Hippocampal formation (tissue), 2 donors: ENCODE data around the gene MYOT.

ENCODE experiments used
- DNase-seq, 2 donors: peaks; one replicate each; lab custom pipeline; 2025; lab: John Stamatoyannopoulos, UW

MYOT gene

DNA sequence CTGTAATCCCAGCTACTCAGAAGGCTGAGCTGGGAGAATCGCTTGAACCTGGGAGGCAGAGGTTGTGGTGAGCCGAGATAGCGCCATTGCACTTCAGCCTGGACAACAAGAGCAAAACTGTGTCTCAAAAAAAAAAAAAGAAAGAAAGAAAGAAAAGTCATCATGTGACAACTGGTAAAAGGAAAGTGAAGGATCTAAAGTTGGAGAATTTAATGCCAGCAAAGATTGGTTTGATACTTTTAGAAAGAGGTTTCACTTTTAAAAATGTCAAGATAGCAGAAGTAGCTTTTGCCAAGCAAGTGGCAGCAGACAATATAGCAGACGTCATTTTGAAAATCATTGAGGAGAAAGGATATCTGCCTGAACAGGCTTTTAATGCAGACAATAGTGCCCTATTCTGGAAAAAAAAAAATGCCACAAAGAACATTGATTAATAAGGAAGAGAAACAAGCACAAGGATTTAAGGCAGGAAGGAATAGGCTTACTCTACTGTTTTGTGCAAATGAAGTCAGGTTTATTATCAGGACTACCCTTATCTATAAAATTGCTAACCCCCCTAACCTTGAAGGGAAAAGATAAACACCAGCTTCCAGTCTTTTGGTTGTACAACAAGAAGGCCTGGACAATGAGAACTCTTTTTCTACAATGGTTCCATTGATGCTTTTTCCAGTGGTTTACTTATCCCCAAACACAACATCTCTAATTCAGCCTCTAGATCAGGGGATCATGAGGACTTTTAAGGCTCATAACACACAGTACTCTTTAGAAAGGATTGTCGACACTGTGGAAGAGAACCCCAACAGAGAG is 33.6 kb downstream of the MYOT start:
- peak in 1 of 2 donors; percentile 72 for DNase-seq

DNA sequence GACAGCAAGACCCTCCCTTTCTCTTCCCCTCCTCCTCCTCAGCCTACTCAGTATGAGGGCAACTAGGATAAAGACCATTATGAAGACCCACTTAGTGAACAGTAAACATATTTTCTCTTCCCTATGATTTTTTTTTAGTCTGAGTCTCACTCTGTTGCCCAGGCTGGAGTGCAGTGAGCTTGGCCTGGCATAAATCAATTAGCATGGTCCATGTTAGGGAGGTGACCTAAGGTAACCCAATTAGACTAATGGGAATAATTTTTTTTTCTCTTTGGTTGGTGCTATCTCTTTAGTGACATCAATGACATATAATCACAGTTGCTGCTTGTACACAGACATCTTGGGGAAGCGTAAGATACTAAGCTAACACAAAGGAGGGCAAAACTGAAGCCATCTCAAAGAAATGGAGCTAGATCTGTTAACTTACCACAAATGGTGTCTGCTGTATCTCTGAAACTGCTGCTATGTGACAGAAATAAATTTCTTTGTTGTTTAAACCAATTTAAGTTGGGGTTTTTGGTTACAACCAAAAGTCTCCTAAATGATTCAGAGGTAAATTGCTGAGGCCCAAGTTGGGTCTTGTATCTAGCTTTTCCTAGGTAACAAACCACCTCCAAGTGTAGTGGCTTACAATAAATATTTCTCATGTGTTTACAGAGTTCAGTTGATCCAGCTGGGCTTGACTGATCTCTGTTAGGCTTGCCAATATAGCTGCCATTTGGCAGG is 34.9 kb downstream of the MYOT start:
- no peak for DNase-seq

GRCh38 chr5:137914758-137915157 is 47.1 kb downstream of the MYOT start:
- no peak for DNase-seq

- no peak for DNase-seq
Measured at GRCh38 chr5:137916923-137917322, 49.3 kb downstream of the MYOT start.

GRCh38 chr5:137921931-137922330 is 54.3 kb downstream of the MYOT start:
- DNase-seq = no peak

GRCh38 chr5:137923856-137924255 is 56.2 kb downstream of the MYOT start:
- peak in 1 of 2 donors; percentile 64 for DNase-seq

DNA sequence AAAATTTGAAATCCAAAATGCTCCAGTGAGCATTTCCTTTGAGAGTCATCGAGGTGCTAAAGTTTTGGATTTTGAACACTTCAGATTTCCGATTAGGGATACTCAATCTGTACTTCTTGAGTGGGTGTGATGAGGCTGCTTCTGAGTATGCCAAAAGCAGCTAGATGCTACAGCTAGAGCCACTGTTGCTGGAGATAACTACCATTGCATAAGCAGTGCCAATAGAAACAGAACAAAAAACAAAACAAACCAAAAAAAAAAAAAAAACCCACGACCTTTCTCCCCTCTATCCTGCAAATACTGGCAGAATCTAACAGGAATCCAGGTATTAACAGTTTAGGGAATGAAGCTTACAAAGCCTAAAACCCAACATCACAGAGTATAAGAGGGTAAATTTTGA is 65.1 kb downstream of the MYOT start:
- no peak for DNase-seq

DNA sequence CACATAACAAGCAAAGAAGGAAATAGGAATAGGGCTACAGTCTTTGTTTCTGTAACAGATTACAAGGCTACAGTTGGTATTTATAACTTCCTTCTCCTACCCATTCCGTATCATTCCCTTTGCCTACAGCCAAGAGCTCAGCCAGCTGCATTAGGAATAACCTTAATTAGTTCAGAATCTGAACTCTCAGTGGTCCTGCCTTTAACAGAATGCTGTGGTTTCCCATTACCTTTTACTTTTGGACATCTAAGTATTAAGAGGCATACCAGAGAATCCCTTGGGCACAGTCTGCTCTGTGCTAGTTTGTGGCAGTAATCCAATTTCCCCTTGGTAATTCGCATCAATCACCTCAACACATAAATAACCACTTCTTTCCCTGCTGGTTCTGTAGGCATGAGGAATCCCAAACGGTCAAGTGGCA is 65.8 kb downstream of the MYOT start:
- no peak for DNase-seq

GRCh38 chr5:137935190-137935589 is 67.5 kb downstream of the MYOT start:
- DNase-seq = no peak

- no peak for DNase-seq
Measured at GRCh38 chr5:137935694-137936093, 68.0 kb downstream of the MYOT start.
